ENCODE results near the gene ZDHHC7. TPM values are rescaled to one million over a fixed set of nuclear protein-coding genes. Genes with fewer than 3 reads are reported as not detected.

The ZDHHC7 gene
- total RNA-seq, 1 experiment from 2014 or later, result 39.1 TPM

- Histone ChIP-seq H3K9me3 (ENCODE audit: control insufficient read depth, low read depth, low read length) (no peaks in the 10 kb centered on the region), H3K9ac (ENCODE audit: extremely low read depth, insufficient read length, low read length) (no peak overlapping the region), H2BK120ac (ENCODE audit: low read depth, low read length, poor library complexity, severe bottlenecking) (no peak overlapping the region), H3K27me3 (ENCODE audit: insufficient read depth, low read length) (no peaks in the 10 kb centered on the region), H4K20me1 (ENCODE audit: control insufficient read depth, insufficient read depth, insufficient read length) (no peaks in the 10 kb centered on the region), H3K23ac (ENCODE audit: insufficient read length, low read depth, low read length) (no peak overlapping the region), H3K79me2 (ENCODE audit: insufficient read depth, low read length) (no peaks in the 10 kb centered on the region), H3K79me1 (ENCODE audit: insufficient read depth, low read depth, low read length, poor library complexity, severe bottlenecking) (no peaks in the 10 kb centered on the region), H3K23me2 (ENCODE audit: insufficient read length, low read depth, low read length, poor library complexity, severe bottlenecking) (no peaks in the 10 kb centered on the region), H2BK5ac (ENCODE audit: insufficient read length, low read length) (no peak overlapping the region), H3K14ac (ENCODE audit: insufficient read depth, low read length) (no peak overlapping the region), H3K27ac (ENCODE audit: insufficient read length, low read depth, low read length) (no peak overlapping the region), H2AK5ac (ENCODE audit: insufficient read length, low read length) (no peak overlapping the region), H3K4me2 (ENCODE audit: insufficient read depth, insufficient read length, low read length) (no peak overlapping the region), H2AFZ (ENCODE audit: low read length) (no peak overlapping the region), H3T11ph (ENCODE audit: low read length) (no peak overlapping the region), H3K4ac (ENCODE audit: low read depth, low read length) (no peak overlapping the region), H3K56ac (ENCODE audit: insufficient read length, low read depth, low read length) (no peak overlapping the region), H3K4me1 (ENCODE audit: insufficient read depth, low read length) (no peaks in the 10 kb centered on the region; the same call in 1 of the 2 replicates), H4K8ac (replicated peaks; ENCODE audit: insufficient read length, low read depth, low read length) (no peak overlapping the region), H2BK12ac (ENCODE audit: insufficient read length, low read depth, low read length) (no peak overlapping the region), H4K91ac (ENCODE audit: insufficient read length, low read depth, low read length) (no peak overlapping the region), H4K5ac (ENCODE audit: insufficient read length, low read depth, low read length) (no peak overlapping the region), H2BK15ac (ENCODE audit: low read depth, low read length) (no peak overlapping the region), H2BK20ac (ENCODE audit: low read depth, low read length, poor library complexity, severe bottlenecking) (no peak overlapping the region), H3K18ac (ENCODE audit: insufficient read length, low read depth, low read length) (no peak overlapping the region)
- TF ChIP-seq, protein P1, sequence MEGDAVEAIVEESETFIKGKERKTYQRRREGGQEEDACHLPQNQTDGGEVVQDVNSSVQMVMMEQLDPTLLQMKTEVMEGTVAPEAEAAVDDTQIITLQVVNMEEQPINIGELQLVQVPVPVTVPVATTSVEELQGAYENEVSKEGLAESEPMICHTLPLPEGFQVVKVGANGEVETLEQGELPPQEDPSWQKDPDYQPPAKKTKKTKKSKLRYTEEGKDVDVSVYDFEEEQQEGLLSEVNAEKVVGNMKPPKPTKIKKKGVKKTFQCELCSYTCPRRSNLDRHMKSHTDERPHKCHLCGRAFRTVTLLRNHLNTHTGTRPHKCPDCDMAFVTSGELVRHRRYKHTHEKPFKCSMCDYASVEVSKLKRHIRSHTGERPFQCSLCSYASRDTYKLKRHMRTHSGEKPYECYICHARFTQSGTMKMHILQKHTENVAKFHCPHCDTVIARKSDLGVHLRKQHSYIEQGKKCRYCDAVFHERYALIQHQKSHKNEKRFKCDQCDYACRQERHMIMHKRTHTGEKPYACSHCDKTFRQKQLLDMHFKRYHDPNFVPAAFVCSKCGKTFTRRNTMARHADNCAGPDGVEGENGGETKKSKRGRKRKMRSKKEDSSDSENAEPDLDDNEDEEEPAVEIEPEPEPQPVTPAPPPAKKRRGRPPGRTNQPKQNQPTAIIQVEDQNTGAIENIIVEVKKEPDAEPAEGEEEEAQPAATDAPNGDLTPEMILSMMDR (conservative IDR thresholded peaks at IDR 0.05), result no peak
- Mint-ChIP-seq H3K36me3 (ENCODE audit: insufficient read depth in 1 of 3, low read depth in 3 of 3) (no peaks in the 10 kb centered on the region; a peak in 1 of 7 replicates), H3K4me1 (peaks cover 3 to 7% of the 10 kb centered on the region in 2 experiments; a peak in 2 of 4 replicates), H3K9me3 (no peaks in the 10 kb centered on the region), H3K27me3 (ENCODE audit: low read depth) (peaks cover 12% of the 10 kb centered on the region), H3K27ac (no peak overlapping the region), H3K4me3 (no peak overlapping the region)
- no CpG with 5 or more reads among the region's 17 CpGs for WGBS (ENCODE audit: extremely low coverage, insufficient read length, low lambda C conversion rate)
- DNase-seq, result no peak
These were observed 37.7 kb upstream of the ZDHHC7 start for GRCh38 chr16:85048921-85049562.

Measured in H9 (cell line).